ENCODE measurements around the gene FDX2. TPM values are rescaled to one million over a fixed set of nuclear protein-coding genes. Genes with fewer than 3 reads are reported as not detected.

FDX2 gene
- total and polyA plus RNA-seq, 2 of the 13 experiments (the other 11 are each of a cell fraction or from before 2014, with no cell fraction given) = 21.0 to 24.7 TPM

DNA sequence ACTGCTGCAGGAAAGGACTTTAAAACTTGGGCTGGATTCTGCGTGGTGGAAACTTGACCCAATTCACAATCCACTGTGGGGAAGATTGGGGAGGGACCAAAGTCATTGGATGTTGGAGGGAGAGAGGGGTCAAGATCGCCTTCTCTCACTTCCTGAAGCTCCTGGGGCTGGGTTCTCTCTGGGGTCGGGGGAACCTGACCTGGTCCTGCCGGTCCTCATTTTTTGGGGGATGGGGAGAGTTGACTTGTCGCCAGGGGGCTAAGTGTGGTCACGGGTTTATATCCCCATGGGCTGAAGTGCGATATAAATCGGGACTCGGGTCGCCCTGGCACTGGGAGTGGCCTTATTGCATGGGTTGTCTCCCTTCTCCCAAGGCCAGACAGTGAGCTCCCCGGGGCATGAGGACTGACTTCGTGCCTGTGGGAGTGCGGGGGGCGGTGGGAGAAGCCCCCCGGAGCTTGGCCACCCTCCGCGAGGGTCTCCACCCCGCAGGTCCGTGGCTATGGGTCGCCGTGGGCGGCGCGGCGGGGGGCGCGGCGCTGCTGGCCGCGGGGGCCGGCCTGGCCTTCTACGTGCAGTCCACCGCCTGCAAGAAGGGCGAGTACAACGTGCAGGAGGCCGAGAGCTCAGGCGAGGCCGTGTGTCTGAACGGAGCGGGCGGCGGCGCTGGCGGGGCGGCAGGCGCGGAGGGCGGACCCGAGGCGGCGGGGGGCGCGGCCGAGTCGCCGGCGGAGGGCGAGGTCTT lies 19.8 kb downstream of the FDX2 start (continued):
- TF ChIP-seq, protein P1, sequence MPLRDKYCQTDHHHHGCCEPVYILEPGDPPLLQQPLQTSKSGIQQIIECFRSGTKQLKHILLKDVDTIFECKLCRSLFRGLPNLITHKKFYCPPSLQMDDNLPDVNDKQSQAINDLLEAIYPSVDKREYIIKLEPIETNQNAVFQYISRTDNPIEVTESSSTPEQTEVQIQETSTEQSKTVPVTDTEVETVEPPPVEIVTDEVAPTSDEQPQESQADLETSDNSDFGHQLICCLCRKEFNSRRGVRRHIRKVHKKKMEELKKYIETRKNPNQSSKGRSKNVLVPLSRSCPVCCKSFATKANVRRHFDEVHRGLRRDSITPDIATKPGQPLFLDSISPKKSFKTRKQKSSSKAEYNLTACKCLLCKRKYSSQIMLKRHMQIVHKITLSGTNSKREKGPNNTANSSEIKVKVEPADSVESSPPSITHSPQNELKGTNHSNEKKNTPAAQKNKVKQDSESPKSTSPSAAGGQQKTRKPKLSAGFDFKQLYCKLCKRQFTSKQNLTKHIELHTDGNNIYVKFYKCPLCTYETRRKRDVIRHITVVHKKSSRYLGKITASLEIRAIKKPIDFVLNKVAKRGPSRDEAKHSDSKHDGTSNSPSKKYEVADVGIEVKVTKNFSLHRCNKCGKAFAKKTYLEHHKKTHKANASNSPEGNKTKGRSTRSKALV (CRISPR knock-in tag; IDR thresholded peaks at IDR 0.05) = no peak
- TF ChIP-seq IRX3 (CRISPR knock-in tag; IDR thresholded peaks at IDR 0.05; ENCODE audit: borderline replicate concordance, low read depth) = 0 out of 2 replicates have a peak, but pooled peaks have one; percentile 24
- no peak for TF ChIP-seq ZFP36L1 (CRISPR knock-in tag; IDR thresholded peaks at IDR 0.05)
- TF ChIP-seq, protein P2, sequence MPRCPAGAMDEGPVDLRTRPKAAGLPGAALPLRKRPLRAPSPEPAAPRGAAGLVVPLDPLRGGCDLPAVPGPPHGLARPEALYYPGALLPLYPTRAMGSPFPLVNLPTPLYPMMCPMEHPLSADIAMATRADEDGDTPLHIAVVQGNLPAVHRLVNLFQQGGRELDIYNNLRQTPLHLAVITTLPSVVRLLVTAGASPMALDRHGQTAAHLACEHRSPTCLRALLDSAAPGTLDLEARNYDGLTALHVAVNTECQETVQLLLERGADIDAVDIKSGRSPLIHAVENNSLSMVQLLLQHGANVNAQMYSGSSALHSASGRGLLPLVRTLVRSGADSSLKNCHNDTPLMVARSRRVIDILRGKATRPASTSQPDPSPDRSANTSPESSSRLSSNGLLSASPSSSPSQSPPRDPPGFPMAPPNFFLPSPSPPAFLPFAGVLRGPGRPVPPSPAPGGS (CRISPR knock-in tag; IDR thresholded peaks at IDR 0.05) = 0 out of 2 replicates have a peak, but pooled peaks have one; percentile 41
- TF ChIP-seq ZNF607 (CRISPR knock-in tag; IDR thresholded peaks at IDR 0.05; ENCODE audit: borderline replicate concordance) = 0 out of 2 replicates have a peak, but pooled peaks have one; percentile 50
- peak; percentile 91; the same call in 1 of the 2 replicates for TF ChIP-seq ZFYVE20 (CRISPR knock-in tag; IDR thresholded peaks at IDR 0.05; ENCODE audit: borderline replicate concordance, low read depth)
- TF ChIP-seq, protein P3, sequence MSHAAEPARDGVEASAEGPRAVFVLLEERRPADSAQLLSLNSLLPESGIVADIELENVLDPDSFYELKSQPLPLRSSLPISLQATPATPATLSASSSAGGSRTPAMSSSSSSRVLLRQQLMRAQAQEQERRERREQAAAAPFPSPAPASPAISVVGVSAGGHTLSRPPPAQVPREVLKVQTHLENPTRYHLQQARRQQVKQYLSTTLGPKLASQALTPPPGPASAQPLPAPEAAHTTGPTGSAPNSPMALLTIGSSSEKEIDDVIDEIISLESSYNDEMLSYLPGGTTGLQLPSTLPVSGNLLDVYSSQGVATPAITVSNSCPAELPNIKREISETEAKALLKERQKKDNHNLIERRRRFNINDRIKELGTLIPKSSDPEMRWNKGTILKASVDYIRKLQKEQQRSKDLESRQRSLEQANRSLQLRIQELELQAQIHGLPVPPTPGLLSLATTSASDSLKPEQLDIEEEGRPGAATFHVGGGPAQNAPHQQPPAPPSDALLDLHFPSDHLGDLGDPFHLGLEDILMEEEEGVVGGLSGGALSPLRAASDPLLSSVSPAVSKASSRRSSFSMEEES (CRISPR knock-in tag; IDR thresholded peaks at IDR 0.05) = 0 out of 2 replicates have a peak, but pooled peaks have one; percentile 21
- TF ChIP-seq HMG20A (CRISPR knock-in tag; IDR thresholded peaks at IDR 0.05; ENCODE audit: borderline replicate concordance) = no peak
- TF ChIP-seq ZNF766 (CRISPR knock-in tag; IDR thresholded peaks at IDR 0.05; ENCODE audit: borderline replicate concordance) = 0 out of 2 replicates have a peak, but pooled peaks have one; percentile 30
- TF ChIP-seq, protein P4, sequence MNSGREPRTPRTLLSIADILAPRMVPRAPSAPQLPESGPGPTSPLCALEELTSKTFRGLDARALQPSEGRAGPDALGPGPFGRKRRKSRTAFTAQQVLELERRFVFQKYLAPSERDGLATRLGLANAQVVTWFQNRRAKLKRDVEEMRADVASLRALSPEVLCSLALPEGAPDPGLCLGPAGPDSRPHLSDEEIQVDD (CRISPR knock-in tag; IDR thresholded peaks at IDR 0.05; ENCODE audit: borderline replicate concordance) = peak; percentile 94; the same call in 1 of the 2 replicates
- TF ChIP-seq, protein P5, sequence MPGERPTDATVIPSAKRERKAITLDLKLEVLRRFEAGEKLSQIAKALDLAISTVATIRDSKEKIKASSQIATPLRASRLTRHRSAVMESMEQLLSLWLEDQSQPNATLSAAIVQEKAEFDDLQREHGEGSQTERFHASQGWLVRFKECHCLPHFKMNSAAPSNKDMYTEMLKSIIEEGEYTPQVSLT (CRISPR knock-in tag; IDR thresholded peaks at IDR 0.05; ENCODE audit: borderline replicate concordance, low read depth) = no peak
- TF ChIP-seq SRY (CRISPR knock-in tag; IDR thresholded peaks at IDR 0.05) = no peak
- no peak for TF ChIP-seq ZNF17 (CRISPR knock-in tag; IDR thresholded peaks at IDR 0.05)
- TF ChIP-seq LCORL (IDR thresholded peaks at IDR 0.05) = no peak
- no peak for TF ChIP-seq LCORL (CRISPR knock-in tag; IDR thresholded peaks at IDR 0.05)
- no peak for TF ChIP-seq HMG20B (CRISPR knock-in tag; conservative IDR thresholded peaks at IDR 0.05)
- TF ChIP-seq, protein P6, sequence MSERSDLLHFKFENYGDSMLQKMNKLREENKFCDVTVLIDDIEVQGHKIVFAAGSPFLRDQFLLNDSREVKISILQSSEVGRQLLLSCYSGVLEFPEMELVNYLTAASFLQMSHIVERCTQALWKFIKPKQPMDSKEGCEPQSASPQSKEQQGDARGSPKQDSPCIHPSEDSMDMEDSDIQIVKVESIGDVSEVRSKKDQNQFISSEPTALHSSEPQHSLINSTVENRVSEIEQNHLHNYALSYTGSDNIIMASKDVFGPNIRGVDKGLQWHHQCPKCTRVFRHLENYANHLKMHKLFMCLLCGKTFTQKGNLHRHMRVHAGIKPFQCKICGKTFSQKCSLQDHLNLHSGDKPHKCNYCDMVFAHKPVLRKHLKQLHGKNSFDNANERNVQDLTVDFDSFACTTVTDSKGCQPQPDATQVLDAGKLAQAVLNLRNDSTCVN (CRISPR knock-in tag; IDR thresholded peaks at IDR 0.05; ENCODE audit: borderline replicate concordance) = no peak
- no peak for TF ChIP-seq NR2F6 (IDR thresholded peaks at IDR 0.05)
- TF ChIP-seq NR2F6 (CRISPR knock-in tag; IDR thresholded peaks at IDR 0.05) = no peak
- TF ChIP-seq ZNF549 (CRISPR knock-in tag; IDR thresholded peaks at IDR 0.05) = no peak
- TF ChIP-seq ATF7-NPFF (CRISPR knock-in tag; IDR thresholded peaks at IDR 0.05; ENCODE audit: low read depth) = peak; percentile 40; the same call in 1 of the 2 replicates
- peak; percentile 68; the same call in 1 of the 2 replicates for TF ChIP-seq ZNF446 (CRISPR knock-in tag; IDR thresholded peaks at IDR 0.05)
- no peak for TF ChIP-seq HOXA5 (CRISPR knock-in tag; IDR thresholded peaks at IDR 0.05)
